ENCODE data around the gene FOXQ1.
"Not testable (repeated sequence)": the region's sequence is repeated elsewhere in the genome, so short reads cannot be mapped to it uniquely, and the experiment has no call there.

FOXQ1 gene

DNA sequence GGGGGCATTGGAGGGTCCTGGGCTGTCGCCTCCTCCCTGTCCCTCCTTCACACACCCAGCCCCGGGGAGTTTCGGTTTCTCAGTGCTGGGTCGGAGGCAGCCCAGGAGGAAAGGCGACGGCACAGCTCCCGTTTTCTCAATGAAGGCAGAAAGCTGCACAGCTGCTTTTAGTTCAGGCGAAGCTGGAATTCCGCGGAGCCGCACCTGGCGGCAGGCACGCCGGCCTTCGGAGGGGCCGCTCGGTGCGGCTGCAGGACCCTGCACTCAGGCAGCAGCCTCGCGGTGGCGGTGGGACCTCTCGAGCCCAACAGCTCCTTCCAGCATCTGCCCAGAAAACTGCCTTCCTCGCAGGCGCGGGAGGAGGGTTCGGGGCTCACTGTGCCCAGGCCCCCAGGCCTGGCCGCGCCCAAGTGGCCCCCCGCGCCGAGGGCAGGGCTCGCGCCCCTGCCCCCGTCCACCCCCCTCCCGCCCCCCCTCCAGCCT, 4.6 kb downstream of the FOXQ1 start:
- TF ChIP-seq POLR2A (IDR thresholded peaks at IDR 0.05; ENCODE audit: low read depth, low read length) (no peak), TAF1 (IDR thresholded peaks at IDR 0.05; ENCODE audit: low read depth, low read length) (no peak), SPI1 (IDR thresholded peaks at IDR 0.05; ENCODE audit: low read depth, low read length) (no peak), POLR2AphosphoS5 (IDR thresholded peaks at IDR 0.05; ENCODE audit: low read depth, low read length) (no peak), POU2F2 (IDR thresholded peaks at IDR 0.05; ENCODE audit: low read depth, low read length) (no peak), PAX5 (IDR thresholded peaks at IDR 0.05; ENCODE audit: insufficient read depth, low read length, severe bottlenecking) (no peak)
- no peak for FAIRE-seq
- no peak for DNase-seq (ENCODE audit: insufficient read length, low spot score)

DNA sequence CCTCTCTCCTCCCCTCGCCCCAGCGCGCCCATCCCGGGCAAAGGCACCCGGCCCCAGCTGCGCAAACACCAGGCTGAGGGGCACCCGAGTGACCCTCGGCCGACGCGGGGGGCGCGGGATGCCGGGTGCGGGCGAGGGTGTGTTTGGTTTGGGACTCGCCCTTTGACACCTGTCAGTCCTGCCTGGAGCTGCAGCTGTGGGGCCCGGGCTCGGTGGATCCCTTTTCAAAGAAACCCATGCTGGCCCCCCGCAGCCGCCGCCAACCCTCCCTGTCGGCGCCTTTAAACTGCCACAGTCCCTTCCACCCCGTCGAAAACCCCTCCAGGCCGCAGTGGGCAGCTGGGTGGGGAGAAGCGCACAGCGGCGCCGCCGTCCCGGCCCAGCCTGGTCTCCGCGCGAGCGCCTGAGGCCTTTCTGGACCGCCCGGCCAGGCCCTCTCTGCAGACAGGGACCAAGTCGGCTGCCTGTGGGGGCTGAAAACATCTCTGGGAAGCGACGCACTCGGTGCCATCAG, 5.5 kb downstream of the FOXQ1 start:
- TF ChIP-seq PAX5 (IDR thresholded peaks at IDR 0.05; ENCODE audit: insufficient read depth, low read length, severe bottlenecking) (no peak), POU2F2 (IDR thresholded peaks at IDR 0.05; ENCODE audit: low read depth, low read length) (no peak), TAF1 (IDR thresholded peaks at IDR 0.05; ENCODE audit: low read depth, low read length) (no peak), SPI1 (IDR thresholded peaks at IDR 0.05; ENCODE audit: low read depth, low read length) (no peak), POLR2AphosphoS5 (IDR thresholded peaks at IDR 0.05; ENCODE audit: low read depth, low read length) (no peak), POLR2A (IDR thresholded peaks at IDR 0.05; ENCODE audit: low read depth, low read length) (no peak)
- no peak for DNase-seq (ENCODE audit: insufficient read length, low spot score)
- no peak for FAIRE-seq

DNA sequence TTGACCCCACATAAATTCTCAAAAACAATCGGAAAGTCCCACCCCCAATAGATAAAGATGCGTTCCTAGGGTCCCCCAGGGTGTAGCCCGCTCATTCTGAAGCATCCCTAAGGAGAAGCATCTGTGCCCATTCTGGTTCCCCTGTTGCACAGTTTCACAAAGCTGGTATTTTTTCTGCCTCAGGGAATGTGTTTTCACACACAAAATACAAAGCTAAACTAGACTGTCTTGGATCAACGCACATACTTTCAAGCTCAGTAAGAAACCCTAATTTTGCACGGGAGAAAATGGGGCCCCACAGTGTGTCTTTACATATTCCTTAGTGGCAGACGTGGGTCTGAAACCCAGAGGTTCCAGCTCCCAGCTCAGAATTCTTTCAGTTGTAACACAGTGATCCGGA, 6.1 kb downstream of the FOXQ1 start:
- TF ChIP-seq POU2F2 (IDR thresholded peaks at IDR 0.05; ENCODE audit: low read depth, low read length) = no peak
- no peak for TF ChIP-seq PAX5 (IDR thresholded peaks at IDR 0.05; ENCODE audit: insufficient read depth, low read length, severe bottlenecking)
- no peak for TF ChIP-seq POLR2A (IDR thresholded peaks at IDR 0.05; ENCODE audit: low read depth, low read length)
- no peak for FAIRE-seq

DNA sequence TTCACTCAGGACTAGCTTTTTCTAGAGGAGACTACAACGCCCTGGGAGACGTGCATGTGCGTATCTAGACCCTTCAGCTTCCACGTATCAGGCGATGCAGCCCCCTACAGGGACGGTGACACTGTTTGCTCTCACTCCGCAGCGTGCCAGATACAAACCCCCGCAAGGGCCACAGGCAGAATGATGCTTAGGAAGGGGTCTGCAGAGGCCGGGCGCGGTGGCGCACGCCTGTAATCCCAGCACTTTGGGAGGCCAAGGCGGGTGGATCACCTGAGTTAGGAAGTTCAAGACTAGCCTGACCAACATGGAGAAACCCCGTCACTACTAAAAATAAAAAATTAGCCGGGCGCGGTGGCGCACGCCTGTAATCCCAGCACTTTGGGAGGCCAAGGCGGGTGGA, 6.7 kb downstream of the FOXQ1 start:
- not testable (repeated sequence) for DNase-seq (ENCODE audit: insufficient read length, low spot score); FAIRE-seq

More for the DNA sequence above, 6.1 kb downstream of the FOXQ1 start:
- no peak for DNase-seq (ENCODE audit: insufficient read length, low spot score)

DNA sequence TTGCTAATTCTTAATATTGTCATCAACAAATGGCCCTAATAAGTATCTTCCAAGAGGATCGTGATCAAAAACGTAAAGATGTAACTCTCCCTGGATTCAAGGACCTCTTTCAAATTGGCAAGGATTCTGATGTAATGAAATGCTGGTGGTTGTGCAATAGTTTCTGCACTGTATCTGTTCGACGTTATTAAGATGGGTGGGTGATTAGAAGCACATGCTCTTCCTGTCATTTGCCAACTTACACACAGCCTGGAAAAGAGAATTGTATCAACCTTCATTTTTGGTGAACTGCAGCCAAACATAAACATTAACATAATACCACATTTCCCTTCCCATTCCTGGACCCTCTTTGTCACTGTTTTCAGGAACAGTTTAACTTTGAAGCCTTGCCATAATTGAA, 9.8 kb downstream of the FOXQ1 start:
- TF ChIP-seq TAF1 (IDR thresholded peaks at IDR 0.05; ENCODE audit: low read depth, low read length) (no peak), POLR2AphosphoS5 (IDR thresholded peaks at IDR 0.05; ENCODE audit: low read depth, low read length) (no peak), POLR2A (IDR thresholded peaks at IDR 0.05; ENCODE audit: low read depth, low read length) (no peak), SPI1 (IDR thresholded peaks at IDR 0.05; ENCODE audit: low read depth, low read length) (no peak), POU2F2 (IDR thresholded peaks at IDR 0.05; ENCODE audit: low read depth, low read length) (no peak), PAX5 (IDR thresholded peaks at IDR 0.05; ENCODE audit: insufficient read depth, low read length, severe bottlenecking) (no peak)
- FAIRE-seq = no peak
- no peak for DNase-seq (ENCODE audit: insufficient read length, low spot score)

DNA sequence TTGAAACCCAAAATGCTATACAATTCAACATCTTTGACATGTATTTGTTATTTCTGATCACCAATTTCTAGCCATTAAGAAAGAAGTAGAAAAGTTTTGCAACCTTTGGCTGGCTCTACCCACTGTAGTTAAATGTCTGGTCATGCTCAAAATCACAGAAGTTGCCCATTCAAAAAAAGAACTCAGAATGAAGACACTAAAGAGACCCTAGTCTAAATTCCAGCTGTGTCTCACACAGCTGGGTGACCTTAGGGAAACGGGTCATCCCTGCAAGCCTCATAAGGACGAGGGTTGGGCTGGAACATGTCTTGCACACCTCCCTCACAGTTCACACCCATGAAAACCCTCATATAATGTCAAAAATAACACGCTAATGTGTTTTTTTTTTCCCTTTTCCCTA, 10.3 kb downstream of the FOXQ1 start:
- TF ChIP-seq POLR2AphosphoS5 (IDR thresholded peaks at IDR 0.05; ENCODE audit: low read depth, low read length) (no peak), SPI1 (IDR thresholded peaks at IDR 0.05; ENCODE audit: low read depth, low read length) (no peak)
- DNase-seq (ENCODE audit: insufficient read length, low spot score) = no peak
- no peak for FAIRE-seq

DNA sequence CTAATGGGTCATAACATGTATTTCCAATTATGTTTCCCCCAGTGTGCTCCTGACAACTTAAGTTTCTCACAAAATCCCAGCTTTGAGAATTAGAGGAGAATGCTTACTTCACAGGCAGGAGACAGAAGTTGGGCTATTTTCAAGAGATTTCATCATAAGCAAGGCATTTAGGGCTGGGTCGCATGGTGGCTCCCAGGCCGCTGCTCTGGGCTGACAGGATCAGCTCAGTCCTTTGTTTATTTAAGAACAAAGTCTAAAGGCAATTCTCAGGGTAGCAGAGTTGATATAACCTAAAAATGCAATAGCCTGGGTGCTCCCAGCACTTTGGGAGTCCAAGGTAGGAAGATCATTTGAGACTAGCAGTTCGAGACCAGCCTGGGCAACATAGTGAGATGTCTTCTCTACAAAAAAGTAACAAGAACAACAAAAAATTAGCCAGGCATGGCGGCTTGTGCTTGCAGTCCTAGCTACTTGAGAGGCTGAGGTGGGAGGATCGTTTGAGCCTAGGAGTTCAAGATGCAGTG, 10.9 kb downstream of the FOXQ1 start:
- DNase-seq (ENCODE audit: insufficient read length, low spot score) (no peak), FAIRE-seq (no peak)
- no peak for TF ChIP-seq PAX5 (IDR thresholded peaks at IDR 0.05; ENCODE audit: insufficient read depth, low read length, severe bottlenecking)
- TF ChIP-seq POLR2AphosphoS5 (IDR thresholded peaks at IDR 0.05; ENCODE audit: low read depth, low read length) = no peak
- TF ChIP-seq TAF1 (IDR thresholded peaks at IDR 0.05; ENCODE audit: low read depth, low read length) = no peak
- TF ChIP-seq POU2F2 (IDR thresholded peaks at IDR 0.05; ENCODE audit: low read depth, low read length) = no peak
- TF ChIP-seq POLR2A (IDR thresholded peaks at IDR 0.05; ENCODE audit: low read depth, low read length) = no peak
- no peak for TF ChIP-seq SPI1 (IDR thresholded peaks at IDR 0.05; ENCODE audit: low read depth, low read length)

DNA sequence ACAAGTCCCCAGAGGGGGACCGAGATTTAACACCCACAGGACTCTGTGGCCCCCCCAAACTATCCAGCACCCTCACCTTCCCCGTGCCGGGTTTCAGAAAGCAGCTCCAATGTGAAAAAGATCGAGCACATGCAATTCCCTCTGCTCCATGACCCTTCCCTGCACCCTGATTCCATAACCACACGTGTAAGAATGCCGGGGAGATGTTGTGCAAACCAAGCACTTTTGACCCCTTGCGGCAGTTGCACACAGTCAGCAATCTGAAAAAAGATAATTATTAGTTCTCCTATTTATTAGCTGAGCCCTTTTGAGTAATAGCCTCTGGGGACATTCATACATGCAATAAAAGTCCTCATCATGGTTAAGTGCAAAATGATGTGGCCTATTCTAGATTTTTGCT, 13.0 kb downstream of the FOXQ1 start:
- TF ChIP-seq POLR2AphosphoS5 (IDR thresholded peaks at IDR 0.05; ENCODE audit: low read depth, low read length) (no peak), POLR2A (IDR thresholded peaks at IDR 0.05; ENCODE audit: low read depth, low read length) (no peak), PAX5 (IDR thresholded peaks at IDR 0.05; ENCODE audit: insufficient read depth, low read length, severe bottlenecking) (no peak), TAF1 (IDR thresholded peaks at IDR 0.05; ENCODE audit: low read depth, low read length) (no peak), POU2F2 (IDR thresholded peaks at IDR 0.05; ENCODE audit: low read depth, low read length) (no peak), SPI1 (IDR thresholded peaks at IDR 0.05; ENCODE audit: low read depth, low read length) (no peak)
- FAIRE-seq (no peak), DNase-seq (ENCODE audit: insufficient read length, low spot score) (no peak)

DNA sequence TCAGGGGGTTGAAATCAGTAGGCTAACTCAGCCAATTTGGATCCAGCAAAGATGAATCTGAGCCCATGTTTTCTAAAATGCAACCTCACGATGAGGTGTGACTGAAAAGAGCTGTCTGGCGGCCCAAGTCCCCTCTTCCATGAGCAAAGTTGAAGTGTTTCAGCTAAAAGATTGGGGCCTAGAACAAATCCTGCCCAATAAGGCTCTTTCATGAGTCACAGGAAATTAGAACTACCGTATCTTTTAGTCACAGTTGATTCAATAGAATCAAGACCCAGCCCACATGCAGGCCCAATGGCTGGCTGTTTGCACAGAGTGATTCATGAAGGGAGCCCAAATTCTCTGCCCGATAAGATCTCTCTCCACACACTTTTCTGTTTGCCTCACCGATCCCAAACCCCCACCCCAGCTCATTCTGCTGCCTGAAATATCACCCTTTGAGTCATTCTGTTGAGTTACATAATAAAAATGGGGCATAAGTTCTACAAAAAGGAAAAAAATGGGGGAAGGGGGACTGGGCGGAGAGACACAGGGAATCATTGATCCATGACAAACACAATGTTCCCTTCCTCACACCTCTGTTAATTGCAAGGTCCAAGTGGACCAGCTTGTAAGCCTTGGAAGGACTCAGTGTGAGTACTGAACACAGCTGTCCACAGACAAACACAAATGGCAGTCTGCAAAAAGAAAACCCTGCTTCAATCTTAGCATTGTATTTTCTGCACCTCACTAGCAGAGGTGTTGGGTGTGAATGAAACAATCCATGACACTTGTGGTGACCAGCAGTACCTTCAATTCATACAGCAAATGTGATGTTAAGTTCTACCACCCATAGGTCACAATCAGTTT, 13.8 kb downstream of the FOXQ1 start:
- TF ChIP-seq POLR2A (IDR thresholded peaks at IDR 0.05; ENCODE audit: low read depth, low read length) = no peak
- TF ChIP-seq POLR2AphosphoS5 (IDR thresholded peaks at IDR 0.05; ENCODE audit: low read depth, low read length) = no peak
- FAIRE-seq (no peak), DNase-seq (ENCODE audit: insufficient read length, low spot score) (no peak)

DNA sequence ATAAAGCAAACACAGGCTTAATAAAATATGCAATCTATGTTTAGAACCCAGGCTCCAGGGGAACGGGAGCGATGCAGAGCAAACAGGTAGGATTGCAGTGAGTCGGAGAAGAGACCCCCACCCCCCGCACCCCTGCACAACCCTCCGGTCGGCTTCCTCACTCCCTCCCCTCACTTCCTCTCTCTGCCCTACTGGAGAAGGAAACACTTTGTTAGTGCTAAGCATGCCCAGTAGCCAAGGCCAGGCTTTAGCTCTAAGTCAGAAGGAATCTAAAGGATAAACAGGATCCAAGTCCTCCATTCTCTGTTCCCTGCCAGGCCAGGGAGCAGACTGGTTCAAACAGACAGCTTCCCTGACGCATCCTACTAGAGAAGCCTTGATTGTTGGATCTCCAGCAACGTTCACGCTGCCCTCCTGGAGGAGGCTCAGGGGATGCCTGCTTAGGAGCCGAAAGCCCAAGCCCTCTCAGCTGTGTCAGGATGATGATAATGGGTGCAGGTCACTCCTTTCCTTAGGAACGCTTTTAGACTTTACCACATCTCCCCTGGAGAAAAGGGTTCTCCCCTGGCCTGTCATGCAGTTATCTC, 14.7 kb downstream of the FOXQ1 start:
- no peak for DNase-seq (ENCODE audit: insufficient read length, low spot score)
- no peak for TF ChIP-seq POLR2AphosphoS5 (IDR thresholded peaks at IDR 0.05; ENCODE audit: low read depth, low read length)
- TF ChIP-seq PAX5 (IDR thresholded peaks at IDR 0.05; ENCODE audit: insufficient read depth, low read length, severe bottlenecking) = no peak
- no peak for TF ChIP-seq POLR2A (IDR thresholded peaks at IDR 0.05; ENCODE audit: low read depth, low read length)
- no peak for TF ChIP-seq SPI1 (IDR thresholded peaks at IDR 0.05; ENCODE audit: low read depth, low read length)
- no peak for TF ChIP-seq POU2F2 (IDR thresholded peaks at IDR 0.05; ENCODE audit: low read depth, low read length)
- no peak for TF ChIP-seq TAF1 (IDR thresholded peaks at IDR 0.05; ENCODE audit: low read depth, low read length)
- no peak for FAIRE-seq
